Measurements from ENCODE around the gene CDC16. TPM values are rescaled to one million over a fixed set of nuclear protein-coding genes. Genes with fewer than 3 reads are reported as not detected.
A peak's percentile ranks its signal among the peaks of the same experiment; 100 is the strongest.

Gene CDC16
- total RNA-seq, 6 experiments from 2014 or later = 73.0 to 90.1 (median 82.3) TPM

- Mint-ChIP-seq H3K27ac (no peak overlapping the region), H3K4me3 (no peak overlapping the region), H3K27me3 (ENCODE audit: insufficient read depth) (peaks cover 4% of the 10 kb centered on the region; the same call in 1 of the 2 replicates), H3K9me3 (no peaks in the 10 kb centered on the region), H3K4me1 (ENCODE audit: low read depth) (peaks cover 26% of the 10 kb centered on the region), H3K36me3 (ENCODE audit: low read depth) (no peaks in the 10 kb centered on the region)
- no peak for TF ChIP-seq CTCF (IDR thresholded peaks at IDR 0.05)
- DNase-seq = no peak
Observed at GRCh38 chr13:114224201-114224600, 10.5 kb upstream of the CDC16 start.

GRCh38 chr13:114225610-114226009 lies 9.1 kb upstream of the CDC16 start:
- no peak for DNase-seq
- Mint-ChIP-seq H3K27me3 (ENCODE audit: insufficient read depth) (peaks cover 4% of the 10 kb centered on the region; the same call in 1 of the 2 replicates), H3K4me1 (ENCODE audit: low read depth) (peaks cover 33% of the 10 kb centered on the region), H3K4me3 (no peak overlapping the region), H3K36me3 (ENCODE audit: low read depth) (no peaks in the 10 kb centered on the region), H3K27ac (no peak overlapping the region), H3K9me3 (no peaks in the 10 kb centered on the region)
- TF ChIP-seq CTCF (IDR thresholded peaks at IDR 0.05) = no peak

- Mint-ChIP-seq H3K36me3 (ENCODE audit: low read depth) (no peaks in the 10 kb centered on the region), H3K4me3 (no peak overlapping the region), H3K4me1 (ENCODE audit: low read depth) (peaks cover 30% of the 10 kb centered on the region), H3K27ac (no peak overlapping the region), H3K9me3 (no peaks in the 10 kb centered on the region), H3K27me3 (ENCODE audit: insufficient read depth) (peaks cover 4% of the 10 kb centered on the region; the same call in 1 of the 2 replicates)
- DNase-seq = no peak
- TF ChIP-seq CTCF (IDR thresholded peaks at IDR 0.05) = no peak
Observed at GRCh38 chr13:114226088-114226487, 8.6 kb upstream of the CDC16 start.

- peaks cover 30% of the 10 kb centered on the region for H3K4me1 Mint-ChIP-seq (ENCODE audit: low read depth)
- H3K36me3 Mint-ChIP-seq (ENCODE audit: low read depth) = no peaks in the 10 kb centered on the region
- H3K27ac Mint-ChIP-seq = peak overlapping the region; percentile 72
- DNase-seq = peak; percentile 83
- peak; percentile 97 for TF ChIP-seq CTCF (IDR thresholded peaks at IDR 0.05)
- H3K27me3 Mint-ChIP-seq (ENCODE audit: insufficient read depth) = peaks cover 4% of the 10 kb centered on the region; the same call in 1 of the 2 replicates
- no peak overlapping the region for H3K4me3 Mint-ChIP-seq
- no peaks in the 10 kb centered on the region for H3K9me3 Mint-ChIP-seq
Observed at GRCh38 chr13:114226699-114227323, 7.9 kb upstream of the CDC16 start.

- Mint-ChIP-seq H3K4me1 (ENCODE audit: low read depth) (peaks cover 30% of the 10 kb centered on the region), H3K27me3 (ENCODE audit: insufficient read depth) (peaks cover 4% of the 10 kb centered on the region; the same call in 1 of the 2 replicates), H3K27ac (no peak overlapping the region), H3K36me3 (ENCODE audit: low read depth) (no peaks in the 10 kb centered on the region), H3K9me3 (no peaks in the 10 kb centered on the region), H3K4me3 (no peak overlapping the region)
- no peak for TF ChIP-seq CTCF (IDR thresholded peaks at IDR 0.05)
- no peak for DNase-seq
Observed at GRCh38 chr13:114227528-114227927, 7.2 kb upstream of the CDC16 start.

All from HFFc6 (cell line).